ENCODE data around the gene ISCA2. TPM values are rescaled to one million over a fixed set of nuclear protein-coding genes. Genes with fewer than 3 reads are reported as not detected.

Gene ISCA2
- total RNA-seq, 1 experiment from 2014 or later: 37.5 TPM

- no peak overlapping the region for H3K4ac ChIP-seq (ENCODE audit: low read depth, low read length)
- H2BK12ac ChIP-seq (ENCODE audit: insufficient read length, low read depth, low read length): no peak overlapping the region
- H3K4me1 ChIP-seq (ENCODE audit: insufficient read depth, low read length): no peaks in the 10 kb centered on the region
- H2AFZ ChIP-seq (ENCODE audit: low read length): no peak overlapping the region
- no CpG with 5 or more reads among the region's 4 CpGs for WGBS (ENCODE audit: extremely low coverage, insufficient read length, low lambda C conversion rate)
- Mint-ChIP-seq H3K4me1 (peaks cover 17 to 18% of the 10 kb centered on the region in 2 experiments), H3K36me3 (ENCODE audit: insufficient read depth in 1 of 3, low read depth in 3 of 3) (no peaks in the 10 kb centered on the region), H3K27ac (no peak overlapping the region), H3K9me3 (no peaks in the 10 kb centered on the region), H3K27me3 (ENCODE audit: low read depth) (peaks cover 5% of the 10 kb centered on the region), H3K4me3 (no peak overlapping the region)
- no peaks in the 10 kb centered on the region for H3K79me2 ChIP-seq (ENCODE audit: insufficient read depth, low read length)
- H3K23ac ChIP-seq (ENCODE audit: insufficient read length, low read depth, low read length): no peak overlapping the region
- no peak overlapping the region for H2AK5ac ChIP-seq (ENCODE audit: insufficient read length, low read length)
- no peak for TF ChIP-seq CTCF (conservative IDR thresholded peaks at IDR 0.05)
- no peak overlapping the region for H4K8ac ChIP-seq (replicated peaks; ENCODE audit: insufficient read length, low read depth, low read length)
- no peak overlapping the region for H4K91ac ChIP-seq (ENCODE audit: insufficient read length, low read depth, low read length)
- H3K27ac ChIP-seq (ENCODE audit: insufficient read length, low read depth, low read length): no peak overlapping the region
- no peak for DNase-seq
- no peaks in the 10 kb centered on the region for H3K79me1 ChIP-seq (ENCODE audit: insufficient read depth, low read depth, low read length, poor library complexity, severe bottlenecking)
- no peak overlapping the region for H3K9ac ChIP-seq (ENCODE audit: extremely low read depth, insufficient read length, low read length)
- H3K4me2 ChIP-seq (ENCODE audit: insufficient read depth, insufficient read length, low read length): no peak overlapping the region
- H3K23me2 ChIP-seq (ENCODE audit: insufficient read length, low read depth, low read length, poor library complexity, severe bottlenecking): no peaks in the 10 kb centered on the region
- no peaks in the 10 kb centered on the region for H3K9me3 ChIP-seq (ENCODE audit: control insufficient read depth, low read depth, low read length)
- H3K56ac ChIP-seq (ENCODE audit: insufficient read length, low read depth, low read length): no peak overlapping the region
- H3K27me3 ChIP-seq (ENCODE audit: insufficient read depth, low read length): no peaks in the 10 kb centered on the region
- H2BK5ac ChIP-seq (ENCODE audit: insufficient read length, low read length): no peak overlapping the region
- no peak overlapping the region for H2BK120ac ChIP-seq (ENCODE audit: low read depth, low read length, poor library complexity, severe bottlenecking)
- H2BK15ac ChIP-seq (ENCODE audit: low read depth, low read length): no peak overlapping the region
- H3K14ac ChIP-seq (ENCODE audit: insufficient read depth, low read length): no peak overlapping the region
- H2BK20ac ChIP-seq (ENCODE audit: low read depth, low read length, poor library complexity, severe bottlenecking): no peak overlapping the region
- no peaks in the 10 kb centered on the region for H4K20me1 ChIP-seq (ENCODE audit: control insufficient read depth, insufficient read depth, insufficient read length)
- H3T11ph ChIP-seq (ENCODE audit: low read length): no peak overlapping the region
- H3K18ac ChIP-seq (ENCODE audit: insufficient read length, low read depth, low read length): no peak overlapping the region
- H4K5ac ChIP-seq (ENCODE audit: insufficient read length, low read depth, low read length): no peak overlapping the region
Measured at GRCh38 chr14:74517731-74518130, 24.2 kb downstream of the ISCA2 start.
